ENCODE results near the gene TOM1. TPM values are rescaled to one million over a fixed set of nuclear protein-coding genes. Genes with fewer than 3 reads are reported as not detected.

The TOM1 gene
- total RNA-seq: 190 TPM

- H3K4me3 ChIP-seq (ENCODE audit: low read length): peak within 1 kb of the TSS; percentile 68
- no peaks in the 10 kb centered on the region for H3K9me3 ChIP-seq (ENCODE audit: low read depth, low read length)
- peaks cover 44% of the 10 kb centered on the region for H3K4me1 ChIP-seq (ENCODE audit: insufficient read depth, low read length)
- no peaks in the 10 kb centered on the region for H3K27me3 ChIP-seq (ENCODE audit: insufficient read depth, low read length)
Measured at GRCh38 chr22:35299673-35300499, at the start of gene TOM1. Gene TOM1, plus strand, starts transcription at chr22:35299894. Its CDS starts 35 bp downstream, at chr22:35299929.

- no peak overlapping the region for H3K4me3 ChIP-seq (ENCODE audit: low read length)
- H3K4me1 ChIP-seq (ENCODE audit: insufficient read depth, low read length): no peaks in the 10 kb centered on the region
Measured at GRCh38 chr22:35250156-35250555, 49.5 kb upstream of the TOM1 start.

GRCh38 chr22:35253946-35254345, 45.7 kb upstream of the TOM1 start:
- no peaks in the 10 kb centered on the region for H3K9me3 ChIP-seq (ENCODE audit: low read depth, low read length)

More at GRCh38 chr22:35250156-35250555, 49.5 kb upstream of the TOM1 start:
- Histone ChIP-seq H3K27me3 (ENCODE audit: insufficient read depth, low read length) (no peaks in the 10 kb centered on the region), H3K9me3 (ENCODE audit: low read depth, low read length) (no peaks in the 10 kb centered on the region)

GRCh38 chr22:35257002-35257320, 42.7 kb upstream of the TOM1 start:
- Histone ChIP-seq H3K9me3 (ENCODE audit: low read depth, low read length) (no peaks in the 10 kb centered on the region), H3K4me1 (ENCODE audit: insufficient read depth, low read length) (peaks cover 12% of the 10 kb centered on the region), H3K27me3 (ENCODE audit: insufficient read depth, low read length) (no peaks in the 10 kb centered on the region), H3K4me3 (ENCODE audit: low read length) (peak overlapping the region; percentile 65)

More at GRCh38 chr22:35253946-35254345, 45.7 kb upstream of the TOM1 start:
- no peak overlapping the region for H3K4me3 ChIP-seq (ENCODE audit: low read length)
- peaks cover 11% of the 10 kb centered on the region for H3K4me1 ChIP-seq (ENCODE audit: insufficient read depth, low read length)
- no peaks in the 10 kb centered on the region for H3K27me3 ChIP-seq (ENCODE audit: insufficient read depth, low read length)

- H3K4me1 ChIP-seq (ENCODE audit: insufficient read depth, low read length): peaks cover 12% of the 10 kb centered on the region
- no peaks in the 10 kb centered on the region for H3K9me3 ChIP-seq (ENCODE audit: low read depth, low read length)
Measured at GRCh38 chr22:35257321-35258190, 42.1 kb upstream of the TOM1 start, which contains the start of gene HMGXB4. Gene HMGXB4, plus strand, starts transcription at chr22:35257493. Its CDS starts 4,898 bp downstream, at chr22:35262391.

GRCh38 chr22:35258191-35258988, 41.3 kb upstream of the TOM1 start:
- H3K27me3 ChIP-seq (ENCODE audit: insufficient read depth, low read length): no peaks in the 10 kb centered on the region
- H3K4me3 ChIP-seq (ENCODE audit: low read length): peak overlapping the region; percentile 65
- H3K4me1 ChIP-seq (ENCODE audit: insufficient read depth, low read length): peaks cover 12% of the 10 kb centered on the region
- H3K9me3 ChIP-seq (ENCODE audit: low read depth, low read length): no peaks in the 10 kb centered on the region

More at GRCh38 chr22:35257321-35258190, 42.1 kb upstream of the TOM1 start, which contains the start of gene HMGXB4:
- H3K27me3 ChIP-seq (ENCODE audit: insufficient read depth, low read length): no peaks in the 10 kb centered on the region
- H3K4me3 ChIP-seq (ENCODE audit: low read length): peak within 1 kb of the TSS; percentile 65

GRCh38 chr22:35264986-35265385, 34.7 kb upstream of the TOM1 start:
- no peaks in the 10 kb centered on the region for H3K27me3 ChIP-seq (ENCODE audit: insufficient read depth, low read length)
- H3K9me3 ChIP-seq (ENCODE audit: low read depth, low read length): no peaks in the 10 kb centered on the region
- no peaks in the 10 kb centered on the region for H3K4me1 ChIP-seq (ENCODE audit: insufficient read depth, low read length)
- no peak overlapping the region for H3K4me3 ChIP-seq (ENCODE audit: low read length)

- Histone ChIP-seq H3K9me3 (ENCODE audit: low read depth, low read length) (no peaks in the 10 kb centered on the region), H3K27me3 (ENCODE audit: insufficient read depth, low read length) (no peaks in the 10 kb centered on the region), H3K4me1 (ENCODE audit: insufficient read depth, low read length) (no peaks in the 10 kb centered on the region), H3K4me3 (ENCODE audit: low read length) (no peak overlapping the region)
Measured at GRCh38 chr22:35266277-35266676, 33.4 kb upstream of the TOM1 start.

GRCh38 chr22:35269630-35270029, 30.1 kb upstream of the TOM1 start:
- Histone ChIP-seq H3K9me3 (ENCODE audit: low read depth, low read length) (no peaks in the 10 kb centered on the region), H3K4me3 (ENCODE audit: low read length) (no peak overlapping the region), H3K4me1 (ENCODE audit: insufficient read depth, low read length) (no peaks in the 10 kb centered on the region), H3K27me3 (ENCODE audit: insufficient read depth, low read length) (no peaks in the 10 kb centered on the region)

- Histone ChIP-seq H3K4me1 (ENCODE audit: insufficient read depth, low read length) (no peaks in the 10 kb centered on the region), H3K27me3 (ENCODE audit: insufficient read depth, low read length) (no peaks in the 10 kb centered on the region), H3K9me3 (ENCODE audit: low read depth, low read length) (no peaks in the 10 kb centered on the region), H3K4me3 (ENCODE audit: low read length) (no peak overlapping the region)
Measured at GRCh38 chr22:35274154-35274871, 25.4 kb upstream of the TOM1 start.

GRCh38 chr22:35275580-35275979, 24.1 kb upstream of the TOM1 start:
- H3K9me3 ChIP-seq (ENCODE audit: low read depth, low read length): no peaks in the 10 kb centered on the region
- H3K27me3 ChIP-seq (ENCODE audit: insufficient read depth, low read length): no peaks in the 10 kb centered on the region
- H3K4me1 ChIP-seq (ENCODE audit: insufficient read depth, low read length): no peaks in the 10 kb centered on the region
- H3K4me3 ChIP-seq (ENCODE audit: low read length): no peak overlapping the region

- Histone ChIP-seq H3K9me3 (ENCODE audit: low read depth, low read length) (no peaks in the 10 kb centered on the region), H3K4me3 (ENCODE audit: low read length) (no peak overlapping the region), H3K27me3 (ENCODE audit: insufficient read depth, low read length) (no peaks in the 10 kb centered on the region), H3K4me1 (ENCODE audit: insufficient read depth, low read length) (no peaks in the 10 kb centered on the region)
Measured at GRCh38 chr22:35276019-35276418, 23.7 kb upstream of the TOM1 start.

- H3K9me3 ChIP-seq (ENCODE audit: low read depth, low read length): no peaks in the 10 kb centered on the region
Measured at GRCh38 chr22:35288116-35288515, 11.6 kb upstream of the TOM1 start.

GRCh38 chr22:35292786-35293185, 6.9 kb upstream of the TOM1 start:
- H3K4me3 ChIP-seq (ENCODE audit: low read length): no peak overlapping the region
- no peaks in the 10 kb centered on the region for H3K9me3 ChIP-seq (ENCODE audit: low read depth, low read length)
- H3K27me3 ChIP-seq (ENCODE audit: insufficient read depth, low read length): no peaks in the 10 kb centered on the region
- no peaks in the 10 kb centered on the region for H3K4me1 ChIP-seq (ENCODE audit: insufficient read depth, low read length)

More at GRCh38 chr22:35288116-35288515, 11.6 kb upstream of the TOM1 start:
- Histone ChIP-seq H3K27me3 (ENCODE audit: insufficient read depth, low read length) (no peaks in the 10 kb centered on the region), H3K4me3 (ENCODE audit: low read length) (no peak overlapping the region), H3K4me1 (ENCODE audit: insufficient read depth, low read length) (no peaks in the 10 kb centered on the region)

All from mononuclear cell (primary cell).